Erythroblast (primary cell): Measurements from ENCODE around the gene FOXRED1.

Experiments used
- GATA1 ChIP-seq: IDR thresholded peaks from 2 replicates; pipeline ENCODE4 v1.6.1; 2011; ENCODE audit warnings: low read depth, mild to moderate bottlenecking, control low read depth, low read length, moderate library complexity
- POLR2A ChIP-seq: IDR thresholded peaks from 2 replicates; pipeline ENCODE4 v1.6.1; 2011; ENCODE audit warnings: mild to moderate bottlenecking, low read length

DNA sequence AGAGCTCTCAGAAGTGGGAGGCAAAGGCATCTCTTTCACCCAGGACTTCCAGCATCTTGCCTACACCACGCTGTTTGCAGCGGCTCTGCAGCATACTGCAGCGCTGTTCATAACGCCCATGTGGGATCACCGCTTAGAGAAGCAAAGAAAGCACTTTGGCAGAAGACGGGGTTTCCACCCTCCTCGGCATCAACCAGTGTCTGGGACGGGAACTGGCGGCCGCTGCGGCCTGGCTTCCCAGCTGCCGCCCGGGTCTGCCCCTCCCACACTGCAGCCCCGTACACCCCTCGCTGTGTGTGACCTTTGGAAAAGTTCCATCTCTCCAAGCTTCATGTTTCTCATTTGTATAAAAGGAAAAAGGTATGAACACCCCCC lies 13.4 kb downstream of the FOXRED1 start:
- TF ChIP-seq POLR2A (no peak), GATA1 (no peak)
